Vagina (tissue), 2 donors: ENCODE results near the gene PAPSS1. TPM values are rescaled to one million over a fixed set of nuclear protein-coding genes. Genes with fewer than 3 reads are reported as not detected.

Experiments used
- DNase-seq, 2 donors: peaks; one replicate each; pipeline ENCODE4 v3.0.0-alpha.2; 2017; ENCODE audit errors: extremely low spot score in 2 of 2
- H3K27ac ChIP-seq: fragments of 200-600 bp; sonication (generic); one replicate; pipeline ENCODE4 v1.5.1; 2019
- H3K27me3 ChIP-seq: fragments of 200-600 bp; sonication (generic); one replicate; pipeline ENCODE4 v1.5.1; 2019
- H3K36me3 ChIP-seq, 2 donors: fragments of 200-600 bp; sonication (generic); one replicate each; pipeline ENCODE4 v1.5.1; 2017 to 2019
- H3K4me1 ChIP-seq: fragments of 200-600 bp; sonication (generic); one replicate; pipeline ENCODE4 v1.5.1; 2019
- H3K4me3 ChIP-seq, 2 donors: fragments of 200-600 bp; sonication (generic); 1 replicate in 1 of 2; 2 replicates in 1 of 2; pipeline ENCODE4 v1.5.1; 2016 to 2019
- H3K9me3 ChIP-seq: fragments of 200-600 bp; sonication (generic); one replicate; pipeline ENCODE4 v1.5.1; 2019
- CTCF ChIP-seq, 3 experiments: fragments of 450-650 bp in 2 of 3; fragments of 200-600 bp in 1 of 3; sonication (generic) in 1 of 3; IDR thresholded peaks; one replicate each; pipeline ENCODE4 v1.5.1; 2017 to 2019; ENCODE audit warnings: antibody characterized with exemption in 3 of 3, mild to moderate bottlenecking in 2 of 3, moderate library complexity in 2 of 3
- POLR2A ChIP-seq, 2 donors: fragments of 450-650 bp; IDR thresholded peaks; one replicate each; pipeline ENCODE4 v1.6.1; 2017; ENCODE audit warnings: antibody characterized with exemption in 2 of 2, mild to moderate bottlenecking in 2 of 2, moderate library complexity in 2 of 2
- POLR2AphosphoS5 ChIP-seq, 2 donors: sonication (generic); formaldehyde crosslinking; IDR thresholded peaks; one replicate each; pipeline ENCODE4 v1.9.0; 2017; ENCODE audit warnings: antibody characterized with exemption in 2 of 2, mild to moderate bottlenecking in 2 of 2, low read depth in 1 of 2; ENCODE audit not compliant: insufficient read depth in 1 of 2
- intact Hi-C: fragments of 100-400 bp; cut with DNase I; formaldehyde crosslinking; loops from one replicate; pipeline ENCODE4 v1.15.1; 2023
- total RNA-seq: library from RNA; depleted of rRNA; stranded (reverse); fragments of >200 nt; gene quantifications from one replicate; pipeline ENCODE4 v1.2.3, GENCODE V29; 2016

The PAPSS1 gene
- total RNA-seq, 1 donor from 2014 or later = 27.5 TPM

- H3K9me3 ChIP-seq = no peaks in the 10 kb centered on the region
- TF ChIP-seq CTCF (IDR thresholded peaks at IDR 0.05) = no peak
- TF ChIP-seq POLR2A (IDR thresholded peaks at IDR 0.05) = no peak
- TF ChIP-seq POLR2AphosphoS5 (IDR thresholded peaks at IDR 0.05; ENCODE audit: insufficient read depth in 1 of 2, low read depth in 1 of 2) = no peak
- H3K4me3 ChIP-seq = no peak overlapping the region
- H3K27me3 ChIP-seq = no peaks in the 10 kb centered on the region
- intact Hi-C loops = no loop called here
- H3K36me3 ChIP-seq = no peaks in the 10 kb centered on the region
- H3K27ac ChIP-seq = no peak overlapping the region
- H3K4me1 ChIP-seq = peaks cover 22% of the 10 kb centered on the region
- DNase-seq = no peak
These were observed 5.8 kb downstream of the PAPSS1 start for GRCh38 chr4:107714256-107714655.

- TF ChIP-seq CTCF (IDR thresholded peaks at IDR 0.05) (no peak), POLR2A (IDR thresholded peaks at IDR 0.05) (no peak), POLR2AphosphoS5 (IDR thresholded peaks at IDR 0.05; ENCODE audit: insufficient read depth in 1 of 2, low read depth in 1 of 2) (no peak)
- H3K27ac ChIP-seq = no peak overlapping the region
- DNase-seq = no peak
- no peaks in the 10 kb centered on the region for H3K9me3 ChIP-seq
- intact Hi-C loops = no loop called here
- no peak overlapping the region for H3K4me3 ChIP-seq
- no peaks in the 10 kb centered on the region for H3K36me3 ChIP-seq
- H3K4me1 ChIP-seq = peaks cover 1% of the 10 kb centered on the region
- H3K27me3 ChIP-seq = no peaks in the 10 kb centered on the region
These were observed 7.8 kb downstream of the PAPSS1 start for GRCh38 chr4:107712236-107712635.

- H3K27ac ChIP-seq = no peak overlapping the region
- DNase-seq = no peak
- intact Hi-C loops = no loop called here
- H3K27me3 ChIP-seq = no peaks in the 10 kb centered on the region
- no peak overlapping the region for H3K4me3 ChIP-seq
- no peaks in the 10 kb centered on the region for H3K36me3 ChIP-seq
- TF ChIP-seq POLR2AphosphoS5 (IDR thresholded peaks at IDR 0.05; ENCODE audit: insufficient read depth in 1 of 2, low read depth in 1 of 2) (no peak), POLR2A (IDR thresholded peaks at IDR 0.05) (no peak), CTCF (IDR thresholded peaks at IDR 0.05) (no peak)
- peaks cover 4% of the 10 kb centered on the region for H3K9me3 ChIP-seq
- H3K4me1 ChIP-seq = no peaks in the 10 kb centered on the region
These were observed 8.2 kb downstream of the PAPSS1 start for GRCh38 chr4:107711831-107712230.

- no peaks in the 10 kb centered on the region for H3K4me1 ChIP-seq
- no peak overlapping the region for H3K27ac ChIP-seq
- no peak overlapping the region for H3K4me3 ChIP-seq
- no peaks in the 10 kb centered on the region for H3K36me3 ChIP-seq
- H3K27me3 ChIP-seq = no peaks in the 10 kb centered on the region
- TF ChIP-seq POLR2A (IDR thresholded peaks at IDR 0.05) (no peak), CTCF (IDR thresholded peaks at IDR 0.05) (no peak), POLR2AphosphoS5 (IDR thresholded peaks at IDR 0.05; ENCODE audit: insufficient read depth in 1 of 2, low read depth in 1 of 2) (no peak)
- peaks cover 13% of the 10 kb centered on the region for H3K9me3 ChIP-seq
- DNase-seq = no peak
- intact Hi-C loops = no loop called here
These were observed 9.3 kb downstream of the PAPSS1 start for GRCh38 chr4:107710493-107711459.

- no peaks in the 10 kb centered on the region for H3K27me3 ChIP-seq
- no peak for TF ChIP-seq CTCF (IDR thresholded peaks at IDR 0.05)
- TF ChIP-seq POLR2AphosphoS5 (IDR thresholded peaks at IDR 0.05; ENCODE audit: insufficient read depth in 1 of 2, low read depth in 1 of 2) = no peak
- no peak for TF ChIP-seq POLR2A (IDR thresholded peaks at IDR 0.05)
- DNase-seq = no peak
- H3K36me3 ChIP-seq = no peaks in the 10 kb centered on the region
- intact Hi-C loops = no loop called here
- H3K27ac ChIP-seq = no peak overlapping the region
- no peaks in the 10 kb centered on the region for H3K4me1 ChIP-seq
- no peak overlapping the region for H3K4me3 ChIP-seq
- H3K9me3 ChIP-seq = peaks cover 21% of the 10 kb centered on the region
These were observed 10.1 kb downstream of the PAPSS1 start for GRCh38 chr4:107709916-107710315.
